Muscle layer of duodenum (tissue), 2 donors: Measurements from ENCODE around the gene PAK1.

Source experiments
- H3K27ac ChIP-seq: one replicate; pipeline ENCODE4 v1.7.0; 2013; ENCODE audit warnings: mild to moderate bottlenecking, low read length
- H3K27me3 ChIP-seq: one replicate; pipeline ENCODE4 v1.7.0; 2013; ENCODE audit warnings: low read depth, mild to moderate bottlenecking, control low read depth, low read length
- H3K36me3 ChIP-seq, 2 donors: one replicate each; pipeline ENCODE4 v1.7.0; 2013; ENCODE audit warnings: low read length in 2 of 2, control low read depth in 1 of 2, mild to moderate bottlenecking in 1 of 2; ENCODE audit not compliant: insufficient read depth in 2 of 2, control insufficient read depth in 1 of 2
- H3K4me1 ChIP-seq, 2 donors: one replicate each; pipeline ENCODE4 v1.7.0; 2013; ENCODE audit warnings: low read length in 2 of 2, mild to moderate bottlenecking in 2 of 2, control low read depth in 1 of 2, moderate library complexity in 1 of 2; ENCODE audit not compliant: insufficient read depth in 2 of 2, control insufficient read depth in 1 of 2
- H3K4me3 ChIP-seq, 2 donors: one replicate each; pipeline ENCODE4 v1.7.0; 2013; ENCODE audit warnings: low read length in 2 of 2, low read depth in 1 of 2, mild to moderate bottlenecking in 1 of 2
- H3K9me3 ChIP-seq, 2 donors: one replicate each; pipeline ENCODE4 v1.7.0; 2013; ENCODE audit warnings: low read length in 2 of 2, control low read depth in 1 of 2, mild to moderate bottlenecking in 1 of 2; ENCODE audit not compliant: control insufficient read depth in 1 of 2
- donor health status: healthy.

PAK1 gene

GRCh38 chr11:77449784-77450183, 24.1 kb downstream of the PAK1 start:
- Histone ChIP-seq H3K4me1 (peaks cover 0 to 5% of the 10 kb centered on the region in 2 donors), H3K4me3 (no peak overlapping the region), H3K27me3 (no peaks in the 10 kb centered on the region), H3K9me3 (no peaks in the 10 kb centered on the region), H3K36me3 (no peaks in the 10 kb centered on the region), H3K27ac (no peak overlapping the region)

- no peak overlapping the region for H3K27ac ChIP-seq
- H3K4me3 ChIP-seq, result no peak overlapping the region
- H3K36me3 ChIP-seq, result no peaks in the 10 kb centered on the region
- H3K9me3 ChIP-seq, result no peaks in the 10 kb centered on the region
- H3K4me1 ChIP-seq, result peaks cover 0 to 5% of the 10 kb centered on the region in 2 donors
- H3K27me3 ChIP-seq, result no peaks in the 10 kb centered on the region
Measured at GRCh38 chr11:77449060-77449521, 24.8 kb downstream of the PAK1 start.

GRCh38 chr11:77448269-77448668, 25.6 kb downstream of the PAK1 start:
- Histone ChIP-seq H3K27me3 (no peaks in the 10 kb centered on the region), H3K27ac (no peak overlapping the region), H3K36me3 (no peaks in the 10 kb centered on the region), H3K4me1 (peaks cover 0 to 5% of the 10 kb centered on the region in 2 donors), H3K9me3 (no peaks in the 10 kb centered on the region), H3K4me3 (no peak overlapping the region)

GRCh38 chr11:77446911-77447629, 26.8 kb downstream of the PAK1 start:
- Histone ChIP-seq H3K4me1 (peaks cover 0 to 5% of the 10 kb centered on the region in 2 donors), H3K27ac (no peak overlapping the region), H3K36me3 (no peaks in the 10 kb centered on the region), H3K27me3 (no peaks in the 10 kb centered on the region), H3K4me3 (no peak overlapping the region), H3K9me3 (no peaks in the 10 kb centered on the region)

- no peaks in the 10 kb centered on the region for H3K27me3 ChIP-seq
- H3K9me3 ChIP-seq, result no peaks in the 10 kb centered on the region
- H3K36me3 ChIP-seq, result no peaks in the 10 kb centered on the region
- H3K4me3 ChIP-seq, result no peak overlapping the region
- peaks cover 0 to 5% of the 10 kb centered on the region in 2 donors for H3K4me1 ChIP-seq
- H3K27ac ChIP-seq, result no peak overlapping the region
Measured at GRCh38 chr11:77444261-77444660, 29.6 kb downstream of the PAK1 start.

- no peaks in the 10 kb centered on the region for H3K27me3 ChIP-seq
- no peaks in the 10 kb centered on the region for H3K36me3 ChIP-seq
- H3K4me1 ChIP-seq, result peaks cover 0 to 5% of the 10 kb centered on the region in 2 donors
- H3K4me3 ChIP-seq, result no peak overlapping the region
- H3K27ac ChIP-seq, result no peak overlapping the region
- no peaks in the 10 kb centered on the region for H3K9me3 ChIP-seq
Measured at GRCh38 chr11:77442394-77443053, 31.4 kb downstream of the PAK1 start.

GRCh38 chr11:77441426-77441825, 32.5 kb downstream of the PAK1 start:
- Histone ChIP-seq H3K27me3 (no peaks in the 10 kb centered on the region), H3K4me3 (no peak overlapping the region), H3K27ac (no peak overlapping the region), H3K4me1 (peaks cover 0 to 5% of the 10 kb centered on the region in 2 donors), H3K9me3 (no peaks in the 10 kb centered on the region), H3K36me3 (no peaks in the 10 kb centered on the region)

- Histone ChIP-seq H3K4me3 (no peak overlapping the region), H3K27me3 (no peaks in the 10 kb centered on the region), H3K9me3 (no peaks in the 10 kb centered on the region), H3K27ac (no peak overlapping the region), H3K36me3 (no peaks in the 10 kb centered on the region), H3K4me1 (peaks cover 0 to 5% of the 10 kb centered on the region in 2 donors)
Measured at GRCh38 chr11:77440678-77441077, 33.2 kb downstream of the PAK1 start.

- H3K27me3 ChIP-seq, result no peaks in the 10 kb centered on the region
- H3K27ac ChIP-seq, result no peak overlapping the region
- H3K9me3 ChIP-seq, result no peaks in the 10 kb centered on the region
- no peaks in the 10 kb centered on the region for H3K4me1 ChIP-seq
- no peak overlapping the region for H3K4me3 ChIP-seq
- no peaks in the 10 kb centered on the region for H3K36me3 ChIP-seq
Measured at GRCh38 chr11:77438487-77438886, 35.4 kb downstream of the PAK1 start.

- Histone ChIP-seq H3K4me1 (no peaks in the 10 kb centered on the region), H3K27me3 (no peaks in the 10 kb centered on the region), H3K27ac (no peak overlapping the region), H3K36me3 (no peaks in the 10 kb centered on the region), H3K9me3 (no peaks in the 10 kb centered on the region), H3K4me3 (no peak overlapping the region)
Measured at GRCh38 chr11:77436969-77437368, 36.9 kb downstream of the PAK1 start.

GRCh38 chr11:77436506-77436905, 37.4 kb downstream of the PAK1 start:
- H3K27ac ChIP-seq, result no peak overlapping the region
- no peaks in the 10 kb centered on the region for H3K9me3 ChIP-seq
- no peaks in the 10 kb centered on the region for H3K36me3 ChIP-seq
- H3K27me3 ChIP-seq, result no peaks in the 10 kb centered on the region
- H3K4me1 ChIP-seq, result no peaks in the 10 kb centered on the region
- H3K4me3 ChIP-seq, result no peak overlapping the region
